ENCODE data around the gene IQSEC3.
"Not testable (repeated sequence)": the region's sequence is repeated elsewhere in the genome, so short reads cannot be mapped to it uniquely, and the experiment has no call there.

IQSEC3 gene

DNA sequence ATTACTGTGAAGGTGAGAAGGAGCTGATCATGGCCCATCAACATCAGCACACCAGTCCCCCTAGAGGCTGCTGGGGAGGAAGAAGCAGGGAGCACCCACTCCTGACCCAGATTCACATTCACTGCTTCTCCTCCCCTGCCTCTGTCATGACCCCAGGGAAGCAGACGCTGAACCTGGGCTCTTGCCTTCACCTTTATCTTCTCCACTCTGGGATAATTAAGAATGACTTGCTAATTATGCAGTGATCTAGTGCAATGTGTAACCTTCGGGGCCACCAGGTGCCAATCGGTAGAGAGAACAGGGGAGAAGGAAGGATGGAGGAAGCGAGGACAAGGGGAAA is 44.4 kb upstream of the IQSEC3 start:
- H3K4me3 ChIP-seq (ENCODE audit: control insufficient read depth in 1 of 7, extremely low read depth in 1 of 7, insufficient read depth in 4 of 7, low read depth in 2 of 7, low read length in 6 of 7) = no peak overlapping the region
- peaks cover 2 to 30% (median 19%) of the 10 kb centered on the region in 4 experiments for H3K36me3 ChIP-seq (ENCODE audit: control insufficient read depth in 4 of 4, insufficient read depth in 4 of 4, low read length in 3 of 4)
- no peaks in the 10 kb centered on the region for H3K9me3 ChIP-seq (ENCODE audit: control extremely low read depth in 1 of 5, control insufficient read depth in 4 of 5, insufficient read depth in 2 of 5, low read depth in 1 of 5, low read length in 4 of 5)
- no peaks in the 10 kb centered on the region for H3K27me3 ChIP-seq (replicated peaks in 2 of 5; ENCODE audit: control insufficient read depth in 4 of 5, insufficient read depth in 5 of 5, low read length in 4 of 5)
- no peak for DNase-seq
- 89% methylated on average over 4 of the region's 4 CpGs for WGBS (ENCODE audit: insufficient coverage)
- POLR2A ChIA-PET = no interaction called here
- no peak overlapping the region for H3K27ac ChIP-seq (ENCODE audit: insufficient read depth in 1 of 2, low read depth in 1 of 2, low read length in 2 of 2, poor library complexity in 1 of 2, severe bottlenecking in 2 of 2)
- CTCF ChIA-PET = no interaction called here
- H3K4me1 ChIP-seq (ENCODE audit: control extremely low read depth in 1 of 4, control insufficient read depth in 4 of 4, insufficient read depth in 4 of 4, low read length in 3 of 4) = no peaks in the 10 kb centered on the region

DNA sequence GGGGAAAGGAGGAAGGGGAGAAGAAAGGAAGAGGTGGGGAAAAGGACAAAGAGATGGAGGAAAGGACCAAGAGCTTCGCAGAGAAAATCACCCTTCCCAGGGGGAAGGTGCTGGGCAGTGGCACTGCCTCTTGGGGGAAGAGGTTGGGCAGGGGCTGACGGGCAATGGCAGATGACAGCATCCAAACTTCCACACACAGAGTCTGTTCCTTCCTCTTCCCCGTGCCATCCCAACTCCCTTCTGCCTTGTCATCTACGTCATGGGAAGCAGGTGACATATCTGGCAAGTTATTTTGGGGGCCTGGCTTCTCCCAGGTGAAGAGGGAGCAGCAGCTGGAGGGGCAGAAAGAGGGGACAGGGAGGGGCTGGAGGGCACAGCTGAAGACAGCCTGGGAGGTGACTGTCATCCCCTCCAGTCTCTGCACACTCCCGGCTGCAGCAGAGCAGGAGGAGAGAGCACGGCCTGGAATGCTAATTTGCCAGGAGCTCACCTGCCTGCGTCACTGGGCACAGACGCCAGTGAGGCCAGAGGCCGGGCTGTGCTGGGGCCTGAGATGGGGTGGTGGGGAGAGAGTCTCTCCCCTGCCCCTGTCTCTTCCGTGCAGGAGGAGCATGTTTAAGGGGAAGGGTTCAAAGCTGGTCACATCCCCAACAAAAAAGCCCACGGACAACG is 43.9 kb upstream of the IQSEC3 start:
- no peaks in the 10 kb centered on the region for H3K9me3 ChIP-seq (ENCODE audit: control extremely low read depth in 1 of 5, control insufficient read depth in 4 of 5, insufficient read depth in 2 of 5, low read depth in 1 of 5, low read length in 4 of 5)
- 85% methylated on average over 9 of the region's 12 CpGs for WGBS (ENCODE audit: insufficient coverage)
- DNase-seq = no peak
- peaks cover 2 to 29% (median 19%) of the 10 kb centered on the region in 4 experiments for H3K36me3 ChIP-seq (ENCODE audit: control insufficient read depth in 4 of 4, insufficient read depth in 4 of 4, low read length in 3 of 4)
- CTCF ChIA-PET = no interaction called here
- H3K4me1 ChIP-seq (ENCODE audit: control extremely low read depth in 1 of 4, control insufficient read depth in 4 of 4, insufficient read depth in 4 of 4, low read length in 3 of 4) = no peaks in the 10 kb centered on the region
- no peak overlapping the region for H3K4me3 ChIP-seq (ENCODE audit: control insufficient read depth in 1 of 7, extremely low read depth in 1 of 7, insufficient read depth in 4 of 7, low read depth in 2 of 7, low read length in 6 of 7)
- no peaks in the 10 kb centered on the region for H3K27me3 ChIP-seq (replicated peaks in 2 of 5; ENCODE audit: control insufficient read depth in 4 of 5, insufficient read depth in 5 of 5, low read length in 4 of 5)
- POLR2A ChIA-PET = no interaction called here
- H3K27ac ChIP-seq (ENCODE audit: insufficient read depth in 1 of 2, low read depth in 1 of 2, low read length in 2 of 2, poor library complexity in 1 of 2, severe bottlenecking in 2 of 2) = no peak overlapping the region

GRCh38 chr12:27904-28303 is 38.7 kb upstream of the IQSEC3 start:
- H3K27ac ChIP-seq (ENCODE audit: insufficient read depth in 1 of 2, low read depth in 1 of 2, low read length in 2 of 2, poor library complexity in 1 of 2, severe bottlenecking in 2 of 2); POLR2A ChIA-PET; H3K27me3 ChIP-seq (replicated peaks in 2 of 5; ENCODE audit: control insufficient read depth in 4 of 5, insufficient read depth in 5 of 5, low read length in 4 of 5); H3K36me3 ChIP-seq (ENCODE audit: control insufficient read depth in 4 of 4, insufficient read depth in 4 of 4, low read length in 3 of 4); H3K4me1 ChIP-seq (ENCODE audit: control extremely low read depth in 1 of 4, control insufficient read depth in 4 of 4, insufficient read depth in 4 of 4, low read length in 3 of 4); DNase-seq; CTCF ChIA-PET; H3K4me3 ChIP-seq (ENCODE audit: control insufficient read depth in 1 of 7, extremely low read depth in 1 of 7, insufficient read depth in 4 of 7, low read depth in 2 of 7, low read length in 6 of 7); H3K9me3 ChIP-seq (ENCODE audit: control extremely low read depth in 1 of 5, control insufficient read depth in 4 of 5, insufficient read depth in 2 of 5, low read depth in 1 of 5, low read length in 4 of 5): not testable (repeated sequence)
- WGBS (ENCODE audit: insufficient coverage) = no CpG with 5 or more reads among the region's 5 CpGs

GRCh38 chr12:38775-39174 is 27.8 kb upstream of the IQSEC3 start:
- H3K4me3 ChIP-seq (ENCODE audit: control insufficient read depth in 1 of 7, extremely low read depth in 1 of 7, insufficient read depth in 4 of 7, low read depth in 2 of 7, low read length in 6 of 7); H3K36me3 ChIP-seq (ENCODE audit: control insufficient read depth in 4 of 4, insufficient read depth in 4 of 4, low read length in 3 of 4); DNase-seq; POLR2A ChIA-PET; H3K9me3 ChIP-seq (ENCODE audit: control extremely low read depth in 1 of 5, control insufficient read depth in 4 of 5, insufficient read depth in 2 of 5, low read depth in 1 of 5, low read length in 4 of 5); H3K4me1 ChIP-seq (ENCODE audit: control extremely low read depth in 1 of 4, control insufficient read depth in 4 of 4, insufficient read depth in 4 of 4, low read length in 3 of 4); H3K27me3 ChIP-seq (replicated peaks in 2 of 5; ENCODE audit: control insufficient read depth in 4 of 5, insufficient read depth in 5 of 5, low read length in 4 of 5); CTCF ChIA-PET; H3K27ac ChIP-seq (ENCODE audit: insufficient read depth in 1 of 2, low read depth in 1 of 2, low read length in 2 of 2, poor library complexity in 1 of 2, severe bottlenecking in 2 of 2): not testable (repeated sequence)
- WGBS (ENCODE audit: insufficient coverage) = 80% methylated on average over 1 of the region's 9 CpGs

DNA sequence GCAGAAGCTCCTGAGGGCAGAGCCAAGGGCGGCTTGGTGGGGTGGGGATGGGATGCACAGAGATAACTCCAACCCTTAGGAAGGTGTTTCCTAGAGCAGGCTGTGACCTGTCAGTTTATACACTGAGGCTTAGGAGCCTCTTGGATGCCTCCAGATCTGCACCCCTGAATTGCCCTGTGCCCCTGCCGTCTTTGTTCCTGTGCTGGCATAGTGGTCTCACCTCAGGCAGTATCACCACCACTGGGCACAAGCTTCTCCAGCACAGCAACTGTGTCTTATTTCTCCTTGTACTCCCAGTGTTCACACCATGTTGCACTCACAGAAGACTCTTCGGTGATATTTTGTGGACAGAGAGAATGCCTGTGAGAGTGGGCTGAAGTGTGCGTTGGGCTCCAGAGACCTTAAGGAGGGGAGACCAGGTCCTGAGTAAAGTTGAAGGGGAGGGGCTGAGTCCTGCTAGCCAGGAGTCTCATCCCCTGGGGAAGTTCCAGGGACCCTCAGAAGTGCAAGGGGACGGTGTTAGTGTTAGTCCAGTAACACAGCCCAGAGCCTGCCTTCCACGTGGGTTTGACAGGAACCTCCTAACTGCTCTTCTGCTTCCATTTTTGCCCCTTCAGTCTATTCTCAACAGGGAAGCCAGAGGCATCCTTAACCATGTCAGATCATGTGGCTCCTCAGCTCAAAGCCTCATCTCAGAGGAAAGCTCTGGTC is 26.9 kb upstream of the IQSEC3 start:
- DNase-seq; H3K9me3 ChIP-seq (ENCODE audit: control extremely low read depth in 1 of 5, control insufficient read depth in 4 of 5, insufficient read depth in 2 of 5, low read depth in 1 of 5, low read length in 4 of 5); CTCF ChIA-PET; H3K4me3 ChIP-seq (ENCODE audit: control insufficient read depth in 1 of 7, extremely low read depth in 1 of 7, insufficient read depth in 4 of 7, low read depth in 2 of 7, low read length in 6 of 7); H3K4me1 ChIP-seq (ENCODE audit: control extremely low read depth in 1 of 4, control insufficient read depth in 4 of 4, insufficient read depth in 4 of 4, low read length in 3 of 4); POLR2A ChIA-PET; H3K27me3 ChIP-seq (replicated peaks in 2 of 5; ENCODE audit: control insufficient read depth in 4 of 5, insufficient read depth in 5 of 5, low read length in 4 of 5); H3K27ac ChIP-seq (ENCODE audit: insufficient read depth in 1 of 2, low read depth in 1 of 2, low read length in 2 of 2, poor library complexity in 1 of 2, severe bottlenecking in 2 of 2); H3K36me3 ChIP-seq (ENCODE audit: control insufficient read depth in 4 of 4, insufficient read depth in 4 of 4, low read length in 3 of 4): not testable (repeated sequence)
- 88% methylated on average over 2 of the region's 6 CpGs for WGBS (ENCODE audit: insufficient coverage)

DNA sequence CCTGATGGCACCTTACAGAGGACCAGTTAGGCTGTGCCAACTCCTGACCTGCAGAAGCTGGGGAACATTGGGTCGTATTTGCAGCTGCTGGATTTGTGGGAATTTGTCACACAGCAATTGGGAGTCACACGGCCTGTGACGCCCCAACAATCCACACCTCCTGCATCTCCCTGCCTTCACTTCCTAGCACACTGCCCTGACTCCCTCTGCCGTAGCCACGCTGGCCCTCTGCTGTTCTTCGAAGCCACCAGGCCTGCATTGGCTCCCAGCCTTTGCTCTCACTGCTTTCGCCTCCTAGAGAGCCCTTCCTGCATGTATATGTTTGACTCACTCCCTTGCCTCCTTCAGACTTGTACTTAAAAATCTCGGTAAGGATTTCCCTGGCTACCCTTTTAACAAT is 22.2 kb upstream of the IQSEC3 start:
- WGBS (ENCODE audit: insufficient coverage) = 94% methylated on average over 5 of the region's 8 CpGs
- POLR2A ChIA-PET; H3K36me3 ChIP-seq (ENCODE audit: control insufficient read depth in 4 of 4, insufficient read depth in 4 of 4, low read length in 3 of 4); H3K27me3 ChIP-seq (replicated peaks in 2 of 5; ENCODE audit: control insufficient read depth in 4 of 5, insufficient read depth in 5 of 5, low read length in 4 of 5); CTCF ChIA-PET; H3K4me3 ChIP-seq (ENCODE audit: control insufficient read depth in 1 of 7, extremely low read depth in 1 of 7, insufficient read depth in 4 of 7, low read depth in 2 of 7, low read length in 6 of 7); H3K27ac ChIP-seq (ENCODE audit: insufficient read depth in 1 of 2, low read depth in 1 of 2, low read length in 2 of 2, poor library complexity in 1 of 2, severe bottlenecking in 2 of 2); H3K4me1 ChIP-seq (ENCODE audit: control extremely low read depth in 1 of 4, control insufficient read depth in 4 of 4, insufficient read depth in 4 of 4, low read length in 3 of 4); DNase-seq; H3K9me3 ChIP-seq (ENCODE audit: control extremely low read depth in 1 of 5, control insufficient read depth in 4 of 5, insufficient read depth in 2 of 5, low read depth in 1 of 5, low read length in 4 of 5): not testable (repeated sequence)

GRCh38 chr12:45235-45990 is 21.2 kb upstream of the IQSEC3 start:
- 90% methylated on average over 2 of the region's 6 CpGs for WGBS (ENCODE audit: insufficient coverage)
- H3K27me3 ChIP-seq (replicated peaks in 2 of 5; ENCODE audit: control insufficient read depth in 4 of 5, insufficient read depth in 5 of 5, low read length in 4 of 5); H3K9me3 ChIP-seq (ENCODE audit: control extremely low read depth in 1 of 5, control insufficient read depth in 4 of 5, insufficient read depth in 2 of 5, low read depth in 1 of 5, low read length in 4 of 5); H3K27ac ChIP-seq (ENCODE audit: insufficient read depth in 1 of 2, low read depth in 1 of 2, low read length in 2 of 2, poor library complexity in 1 of 2, severe bottlenecking in 2 of 2); H3K4me1 ChIP-seq (ENCODE audit: control extremely low read depth in 1 of 4, control insufficient read depth in 4 of 4, insufficient read depth in 4 of 4, low read length in 3 of 4); CTCF ChIA-PET; H3K36me3 ChIP-seq (ENCODE audit: control insufficient read depth in 4 of 4, insufficient read depth in 4 of 4, low read length in 3 of 4); H3K4me3 ChIP-seq (ENCODE audit: control insufficient read depth in 1 of 7, extremely low read depth in 1 of 7, insufficient read depth in 4 of 7, low read depth in 2 of 7, low read length in 6 of 7); POLR2A ChIA-PET: not testable (repeated sequence)
- DNase-seq = peak in 1 of 3 donors; percentile 25

Measured in common myeloid progenitor, CD34-positive (primary cell).